HG03039 (cell line): ENCODE measurements around the gene C6orf52.
"Not testable (repeated sequence)": the region's sequence is repeated elsewhere in the genome, so short reads cannot be mapped to it uniquely, and the experiment has no call there.

Experiments used
- ATAC-seq: cut with Tn5 transposase; IDR thresholded peaks from one replicate; pipeline ENCODE4 v1.9.1; 2021; ENCODE audit warnings: mild to moderate bottlenecking, moderate library complexity; ENCODE audit not compliant: unreplicated experiment

Gene C6orf52

GRCh38 chr6:10696655-10697054 is 2.2 kb upstream of the C6orf52 start:
- ATAC-seq, result no peak

- no peak for ATAC-seq
Observed at GRCh38 chr6:10695086-10695657, 756 bp upstream of the C6orf52 start.

GRCh38 chr6:10692965-10693538 is 1.4 kb downstream of the C6orf52 start:
- ATAC-seq, result no peak

GRCh38 chr6:10690651-10691445 is 3.6 kb downstream of the C6orf52 start:
- ATAC-seq, result no peak

- ATAC-seq, result no peak
Observed at GRCh38 chr6:10687582-10687981, 6.8 kb downstream of the C6orf52 start.

- no peak for ATAC-seq
Observed at GRCh38 chr6:10686901-10687300, 7.5 kb downstream of the C6orf52 start.

- ATAC-seq, result no peak
Observed at GRCh38 chr6:10685092-10685915, 9.1 kb downstream of the C6orf52 start.

- no peak for ATAC-seq
Observed at GRCh38 chr6:10684618-10685017, 9.8 kb downstream of the C6orf52 start.

- no peak for ATAC-seq
Observed at GRCh38 chr6:10682355-10682988, 11.9 kb downstream of the C6orf52 start.

GRCh38 chr6:10681795-10682194 is 12.6 kb downstream of the C6orf52 start:
- no peak for ATAC-seq

GRCh38 chr6:10678456-10678855 is 16.0 kb downstream of the C6orf52 start:
- no peak for ATAC-seq

- ATAC-seq, result no peak
Observed at GRCh38 chr6:10676403-10676802, 18.0 kb downstream of the C6orf52 start.

GRCh38 chr6:10668126-10668917 is 26.1 kb downstream of the C6orf52 start:
- ATAC-seq, result no peak

GRCh38 chr6:10665595-10665994 is 28.8 kb downstream of the C6orf52 start:
- not testable (repeated sequence) for ATAC-seq

- no peak for ATAC-seq
Observed at GRCh38 chr6:10662742-10663141, 31.7 kb downstream of the C6orf52 start.

GRCh38 chr6:10662207-10662606 is 32.2 kb downstream of the C6orf52 start:
- ATAC-seq, result no peak

- ATAC-seq, result not testable (repeated sequence)
Observed at GRCh38 chr6:10660431-10661191, 33.8 kb downstream of the C6orf52 start.

GRCh38 chr6:10659699-10660348 is 34.6 kb downstream of the C6orf52 start:
- no peak for ATAC-seq
